HepG2 (cell line): Measurements from ENCODE around the gene CSTPP1.

Experiments used
- TF ChIP-seq, protein P1 (sequence below), 2 experiments: sonication (generic) in 1 of 2; formaldehyde crosslinking in 1 of 2; IDR thresholded peaks; 2 replicates each; pipeline versions ENCODE4 v1.4.0 to v1.6.1; 2018 to 2020; ENCODE audit warnings: missing genetic modification reagents in 2 of 2, borderline replicate concordance in 1 of 2, low read depth in 1 of 2, mild to moderate bottlenecking in 1 of 2, missing biosample characterization in 1 of 2
- TF ChIP-seq, protein P2 (sequence below): sonication (generic); formaldehyde crosslinking; IDR thresholded peaks from 2 replicates; pipeline ENCODE4 v1.5.0; 2020; ENCODE audit warnings: mild to moderate bottlenecking, missing genetic modification reagents, moderate library complexity

- TF ChIP-seq, protein P1, sequence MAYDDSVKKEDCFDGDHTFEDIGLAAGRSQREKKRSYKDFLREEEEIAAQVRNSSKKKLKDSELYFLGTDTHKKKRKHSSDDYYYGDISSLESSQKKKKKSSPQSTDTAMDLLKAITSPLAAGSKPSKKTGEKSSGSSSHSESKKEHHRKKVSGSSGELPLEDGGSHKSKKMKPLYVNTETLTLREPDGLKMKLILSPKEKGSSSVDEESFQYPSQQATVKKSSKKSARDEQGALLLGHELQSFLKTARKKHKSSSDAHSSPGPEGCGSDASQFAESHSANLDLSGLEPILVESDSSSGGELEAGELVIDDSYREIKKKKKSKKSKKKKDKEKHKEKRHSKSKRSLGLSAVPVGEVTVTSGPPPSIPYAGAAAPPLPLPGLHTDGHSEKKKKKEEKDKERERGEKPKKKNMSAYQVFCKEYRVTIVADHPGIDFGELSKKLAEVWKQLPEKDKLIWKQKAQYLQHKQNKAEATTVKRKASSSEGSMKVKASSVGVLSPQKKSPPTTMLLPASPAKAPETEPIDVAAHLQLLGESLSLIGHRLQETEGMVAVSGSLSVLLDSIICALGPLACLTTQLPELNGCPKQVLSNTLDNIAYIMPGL (CRISPR knock-in tag; IDR thresholded peaks at IDR 0.05; ENCODE audit: borderline replicate concordance in 1 of 2, low read depth in 1 of 2), result no peak
- TF ChIP-seq, protein P2, sequence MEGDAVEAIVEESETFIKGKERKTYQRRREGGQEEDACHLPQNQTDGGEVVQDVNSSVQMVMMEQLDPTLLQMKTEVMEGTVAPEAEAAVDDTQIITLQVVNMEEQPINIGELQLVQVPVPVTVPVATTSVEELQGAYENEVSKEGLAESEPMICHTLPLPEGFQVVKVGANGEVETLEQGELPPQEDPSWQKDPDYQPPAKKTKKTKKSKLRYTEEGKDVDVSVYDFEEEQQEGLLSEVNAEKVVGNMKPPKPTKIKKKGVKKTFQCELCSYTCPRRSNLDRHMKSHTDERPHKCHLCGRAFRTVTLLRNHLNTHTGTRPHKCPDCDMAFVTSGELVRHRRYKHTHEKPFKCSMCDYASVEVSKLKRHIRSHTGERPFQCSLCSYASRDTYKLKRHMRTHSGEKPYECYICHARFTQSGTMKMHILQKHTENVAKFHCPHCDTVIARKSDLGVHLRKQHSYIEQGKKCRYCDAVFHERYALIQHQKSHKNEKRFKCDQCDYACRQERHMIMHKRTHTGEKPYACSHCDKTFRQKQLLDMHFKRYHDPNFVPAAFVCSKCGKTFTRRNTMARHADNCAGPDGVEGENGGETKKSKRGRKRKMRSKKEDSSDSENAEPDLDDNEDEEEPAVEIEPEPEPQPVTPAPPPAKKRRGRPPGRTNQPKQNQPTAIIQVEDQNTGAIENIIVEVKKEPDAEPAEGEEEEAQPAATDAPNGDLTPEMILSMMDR, result no peak
Measured at GRCh38 chr11:46902694-46903093, 33.9 kb upstream of the CSTPP1 start.
